ENCODE measurements around the gene PARL. TPM values are rescaled to one million over a fixed set of nuclear protein-coding genes. Genes with fewer than 3 reads are reported as not detected.

Gene PARL
- total RNA-seq, 4 donors from 2014 or later = 40.8 to 57.0 (median 47.6) TPM

DNA sequence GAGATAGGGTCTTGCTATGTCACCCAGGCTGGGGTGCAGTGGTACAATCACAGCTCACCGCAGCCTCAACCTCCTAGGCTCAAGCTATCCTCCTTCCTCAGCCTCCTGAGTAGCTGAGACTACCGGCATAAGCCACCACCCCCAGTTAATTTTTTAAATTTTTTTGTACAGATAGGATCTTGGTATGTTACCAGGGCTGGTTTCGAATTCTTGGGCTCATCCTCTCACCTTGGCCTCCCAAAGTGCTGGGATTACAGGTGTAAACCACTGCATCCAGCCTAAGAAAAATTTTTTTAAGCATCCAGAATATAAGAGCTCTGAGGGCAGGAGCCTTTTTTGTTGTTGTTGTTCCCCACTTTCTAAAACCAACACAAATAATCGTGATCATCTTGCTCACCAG is 44.9 kb downstream of the PARL start:
- no peak for ATAC-seq (ENCODE audit: low FRiP score)

DNA sequence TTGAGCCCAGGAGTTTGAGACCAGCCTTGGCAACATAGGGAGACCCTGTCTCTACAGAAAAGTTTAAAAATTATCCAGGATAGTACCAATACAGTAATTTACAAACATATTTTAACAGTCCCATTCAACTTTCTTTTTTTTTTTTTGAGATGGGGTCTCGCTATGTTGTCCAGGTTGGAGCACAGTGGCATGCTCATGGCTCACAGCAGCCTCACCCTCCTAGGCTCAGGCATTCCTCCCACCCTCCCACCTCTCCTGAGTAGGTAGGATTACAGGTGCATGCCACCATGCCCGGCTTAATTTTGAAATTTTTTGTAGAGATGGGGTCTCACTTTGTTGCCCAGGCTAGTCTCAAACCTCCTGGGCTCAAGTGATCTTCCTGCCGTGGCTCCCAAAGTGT is 46.8 kb downstream of the PARL start:
- DNase-seq (ENCODE audit: low spot score) (no peak), ATAC-seq (ENCODE audit: low FRiP score) (no peak)
- TF ChIP-seq, protein P1, sequence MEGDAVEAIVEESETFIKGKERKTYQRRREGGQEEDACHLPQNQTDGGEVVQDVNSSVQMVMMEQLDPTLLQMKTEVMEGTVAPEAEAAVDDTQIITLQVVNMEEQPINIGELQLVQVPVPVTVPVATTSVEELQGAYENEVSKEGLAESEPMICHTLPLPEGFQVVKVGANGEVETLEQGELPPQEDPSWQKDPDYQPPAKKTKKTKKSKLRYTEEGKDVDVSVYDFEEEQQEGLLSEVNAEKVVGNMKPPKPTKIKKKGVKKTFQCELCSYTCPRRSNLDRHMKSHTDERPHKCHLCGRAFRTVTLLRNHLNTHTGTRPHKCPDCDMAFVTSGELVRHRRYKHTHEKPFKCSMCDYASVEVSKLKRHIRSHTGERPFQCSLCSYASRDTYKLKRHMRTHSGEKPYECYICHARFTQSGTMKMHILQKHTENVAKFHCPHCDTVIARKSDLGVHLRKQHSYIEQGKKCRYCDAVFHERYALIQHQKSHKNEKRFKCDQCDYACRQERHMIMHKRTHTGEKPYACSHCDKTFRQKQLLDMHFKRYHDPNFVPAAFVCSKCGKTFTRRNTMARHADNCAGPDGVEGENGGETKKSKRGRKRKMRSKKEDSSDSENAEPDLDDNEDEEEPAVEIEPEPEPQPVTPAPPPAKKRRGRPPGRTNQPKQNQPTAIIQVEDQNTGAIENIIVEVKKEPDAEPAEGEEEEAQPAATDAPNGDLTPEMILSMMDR (IDR thresholded peaks at IDR 0.05) = no peak

More for the DNA sequence above, 44.9 kb downstream of the PARL start:
- DNase-seq (ENCODE audit: low spot score) = no peak
- TF ChIP-seq, protein P1 (IDR thresholded peaks at IDR 0.05) = no peak

DNA sequence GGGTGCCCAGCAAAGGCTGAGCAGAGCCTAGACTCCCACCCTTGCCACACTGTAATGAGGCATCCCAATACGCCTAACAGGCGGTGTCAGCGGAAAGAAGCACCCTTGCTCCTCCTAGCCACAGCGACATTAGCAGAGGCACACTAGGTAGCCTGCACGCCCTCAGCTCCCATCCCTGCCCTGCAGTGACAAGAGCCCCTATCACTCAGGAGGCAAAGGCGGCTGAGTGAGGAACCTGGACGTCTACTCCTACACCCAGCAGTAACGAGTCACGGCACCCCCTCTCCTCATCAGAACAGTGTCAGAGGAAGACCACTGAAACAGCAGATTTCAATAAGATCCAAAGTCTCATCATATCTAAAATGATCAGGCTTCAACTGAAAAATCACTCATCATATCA is 47.3 kb downstream of the PARL start:
- no peak for DNase-seq (ENCODE audit: low spot score)
- TF ChIP-seq, protein P1 (IDR thresholded peaks at IDR 0.05) = no peak
- no peak for ATAC-seq (ENCODE audit: low FRiP score)

DNA sequence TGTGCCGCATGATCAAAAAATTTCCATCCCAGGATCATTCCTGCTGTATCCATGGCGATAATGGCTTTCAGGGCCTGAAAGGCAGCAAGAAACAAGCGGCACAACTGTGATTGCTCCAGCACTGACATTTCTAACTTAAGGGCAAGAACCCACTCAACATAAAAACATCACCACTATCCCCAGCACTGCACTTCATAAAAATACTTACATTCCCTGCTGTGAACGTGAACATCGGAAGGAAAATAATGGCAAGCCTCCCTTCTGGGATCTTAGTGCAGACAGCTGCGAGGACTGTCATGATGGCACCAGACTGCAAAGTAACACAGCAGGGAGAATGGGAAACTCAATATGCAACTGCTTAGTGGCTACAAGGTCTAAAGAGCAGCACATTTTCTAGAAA is 51.2 kb downstream of the PARL start:
- no peak for ATAC-seq (ENCODE audit: low FRiP score)
- TF ChIP-seq, protein P1 (IDR thresholded peaks at IDR 0.05) = no peak
- DNase-seq (ENCODE audit: low spot score) = no peak

DNA sequence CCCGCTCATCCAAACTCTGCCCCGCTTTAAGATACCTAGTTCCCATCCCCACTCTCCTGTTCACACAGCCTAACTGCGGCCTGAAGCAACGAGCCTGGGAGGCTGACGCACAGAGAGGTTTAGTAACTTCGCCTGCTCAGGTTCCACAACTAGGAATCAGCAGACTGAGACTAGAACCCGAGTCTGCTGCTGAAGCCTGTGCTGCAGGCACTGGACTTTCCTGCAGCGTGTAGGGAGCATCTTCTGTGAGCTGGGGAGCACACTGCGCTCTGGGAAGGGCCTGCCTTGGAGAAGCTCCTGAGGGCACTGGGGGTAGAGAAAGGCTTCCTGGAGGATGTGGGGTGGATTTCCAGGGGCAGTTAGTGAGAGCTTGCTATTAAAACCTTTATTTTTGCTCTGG is 54.5 kb downstream of the PARL start:
- TF ChIP-seq, protein P1 (IDR thresholded peaks at IDR 0.05) = no peak
- ATAC-seq (ENCODE audit: low FRiP score) (no peak), DNase-seq (ENCODE audit: low spot score) (no peak)

DNA sequence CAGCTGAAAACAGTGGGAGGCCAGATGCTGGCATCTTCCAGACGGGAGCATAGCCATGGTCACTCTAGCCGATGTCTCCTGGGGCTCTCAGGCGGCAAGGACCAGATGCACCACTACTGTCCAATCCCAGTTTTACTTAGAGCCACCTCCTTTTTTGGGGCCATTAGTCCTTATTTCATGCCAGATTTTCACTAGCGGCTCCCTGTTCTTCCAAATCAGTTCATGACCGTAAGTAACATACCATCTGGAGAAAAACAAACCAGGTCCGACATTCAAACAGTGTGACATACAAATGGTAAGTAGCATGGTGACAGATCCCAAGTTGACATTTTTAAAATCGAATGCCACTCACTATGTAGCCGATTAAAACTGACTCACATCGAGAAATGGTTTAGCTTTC is 55.2 kb downstream of the PARL start:
- TF ChIP-seq, protein P1 (IDR thresholded peaks at IDR 0.05) = no peak
- DNase-seq (ENCODE audit: low spot score) = no peak
- ATAC-seq (ENCODE audit: low FRiP score) = no peak

DNA sequence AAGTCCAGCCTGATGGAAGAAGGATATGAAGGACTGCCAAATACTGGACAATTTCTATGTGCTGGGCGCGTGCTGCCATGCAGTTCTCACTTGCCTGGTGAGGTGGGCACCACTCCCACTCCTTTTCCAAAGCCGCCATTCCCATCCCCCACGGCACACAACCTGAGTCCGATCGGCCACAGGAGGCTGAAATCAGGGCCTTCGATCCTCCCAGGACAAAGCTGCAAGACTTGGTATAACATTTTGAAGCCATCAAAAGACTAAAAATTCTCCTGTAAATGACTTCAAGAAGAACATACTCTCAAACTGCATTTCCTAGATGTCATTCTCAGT is 56.2 kb downstream of the PARL start:
- DNase-seq (ENCODE audit: low spot score) = no peak
- ATAC-seq (ENCODE audit: low FRiP score) = no peak

More for the DNA sequence above, 56.2 kb downstream of the PARL start:
- TF ChIP-seq, protein P1 (IDR thresholded peaks at IDR 0.05) = no peak

All from omental fat pad (tissue), 4 donors.